Stimulated activated naive B cell treated with anti-CD40 and anti-IgM and Interleukin-4, amounts not matched to agents 10 μg/mL and 1 μg/mL and 100 μg/mL, for 72 hours (primary cell): ENCODE results near the gene SLC32A1.

ENCODE experiments used
- ATAC-seq, 2 donors: fragments of 150-1000 bp; cut with Tn5 transposase; replicated peaks; 2 replicates each; pipeline ENCODE4 v1.10.0; 2021; ENCODE audit warnings: moderate library complexity in 1 of 2
- DNase-seq: peaks from one replicate; pipeline ENCODE4 v3.0.0; 2021
- H3K27ac Mint-ChIP-seq: one replicate; pipeline ENCODE4 v1.8.0; 2022; ENCODE audit warnings: mild to moderate bottlenecking, mixed read lengths
- H3K27me3 Mint-ChIP-seq, 2 donors: one replicate each; pipeline ENCODE4 v1.8.0; 2022; ENCODE audit warnings: mixed read lengths in 2 of 2
- H3K36me3 Mint-ChIP-seq, 2 donors: one replicate each; pipeline ENCODE4 v1.8.0; 2022; ENCODE audit warnings: mixed read lengths in 2 of 2, mild to moderate bottlenecking in 1 of 2
- H3K4me1 Mint-ChIP-seq, 2 donors: one replicate each; pipeline ENCODE4 v1.8.0; 2022; ENCODE audit warnings: mixed read lengths in 2 of 2, mild to moderate bottlenecking in 1 of 2
- H3K4me3 Mint-ChIP-seq, 2 donors: one replicate each; pipeline ENCODE4 v1.8.0; 2022; ENCODE audit warnings: mild to moderate bottlenecking in 2 of 2, mixed read lengths in 2 of 2, moderate library complexity in 1 of 2
- H3K9me3 Mint-ChIP-seq, 2 donors: one replicate each; pipeline ENCODE4 v1.8.0; 2022; ENCODE audit warnings: mixed read lengths in 2 of 2, mild to moderate bottlenecking in 1 of 2

The SLC32A1 gene

DNA sequence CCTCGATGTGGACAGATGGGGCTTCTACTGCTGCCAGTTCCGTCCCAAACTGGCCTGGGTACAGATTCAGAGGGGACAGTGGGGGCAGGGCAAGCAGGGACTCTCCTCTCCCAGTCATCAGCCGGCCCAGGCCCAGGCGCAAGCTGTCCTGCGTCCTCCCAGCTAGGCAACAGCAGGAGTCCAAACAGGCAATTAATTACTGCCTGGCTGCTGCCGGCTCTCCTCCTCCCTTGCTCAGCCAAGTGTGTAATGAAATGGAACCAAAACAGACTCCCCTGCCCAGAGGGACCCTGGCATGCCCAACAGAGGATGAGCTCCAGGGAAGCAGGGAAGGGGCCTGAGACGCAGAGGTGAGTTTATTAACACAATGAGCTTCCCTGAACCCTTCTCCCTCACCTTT lies 17.8 kb upstream of the SLC32A1 start:
- Mint-ChIP-seq H3K27ac (no peak overlapping the region), H3K36me3 (no peaks in the 10 kb centered on the region)
- no peak for ATAC-seq

DNA sequence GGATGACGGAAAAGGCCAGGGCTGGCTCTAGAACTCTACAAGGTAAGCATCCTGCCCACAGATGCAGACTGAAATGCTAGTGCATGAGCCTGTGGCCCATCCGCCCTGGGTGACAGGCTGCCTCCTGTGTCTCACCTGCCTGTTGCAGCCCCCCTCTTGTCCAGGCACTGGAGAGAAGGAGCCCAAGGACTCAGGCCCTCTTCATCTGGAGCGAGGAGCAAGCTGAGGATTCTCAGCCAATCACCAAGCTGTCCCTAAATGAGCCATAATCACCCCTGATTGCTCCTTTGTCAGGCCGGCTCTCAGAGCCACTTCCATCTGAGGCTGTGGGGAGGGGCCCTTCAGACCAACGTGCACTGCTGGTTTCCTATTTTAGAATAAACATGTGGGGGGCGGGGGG lies 10.0 kb upstream of the SLC32A1 start:
- no peaks in the 10 kb centered on the region for H3K36me3 Mint-ChIP-seq

More for the DNA sequence above, 17.8 kb upstream of the SLC32A1 start:
- H3K4me3 Mint-ChIP-seq = no peak overlapping the region
- H3K9me3 Mint-ChIP-seq = peaks cover 0 to 1% of the 10 kb centered on the region in 2 donors
- no peaks in the 10 kb centered on the region for H3K4me1 Mint-ChIP-seq
- no peak for DNase-seq
- peaks cover 49 to 70% of the 10 kb centered on the region in 2 donors for H3K27me3 Mint-ChIP-seq

GRCh38 chr20:38715646-38716045 lies 8.6 kb upstream of the SLC32A1 start:
- ATAC-seq (no peak), DNase-seq (no peak)
- H3K36me3 Mint-ChIP-seq = no peaks in the 10 kb centered on the region
- H3K4me1 Mint-ChIP-seq = no peaks in the 10 kb centered on the region
- H3K27me3 Mint-ChIP-seq = peaks cover 57 to 74% of the 10 kb centered on the region in 2 donors
- no peak overlapping the region for H3K27ac Mint-ChIP-seq
- H3K9me3 Mint-ChIP-seq = peaks cover 0 to 1% of the 10 kb centered on the region in 2 donors
- no peak overlapping the region for H3K4me3 Mint-ChIP-seq

More for the DNA sequence above, 10.0 kb upstream of the SLC32A1 start:
- Mint-ChIP-seq H3K4me1 (no peaks in the 10 kb centered on the region), H3K27ac (no peak overlapping the region), H3K4me3 (no peak overlapping the region), H3K27me3 (peaks cover 53 to 72% of the 10 kb centered on the region in 2 donors), H3K9me3 (peaks cover 0 to 1% of the 10 kb centered on the region in 2 donors)
- no peak for DNase-seq
- ATAC-seq = no peak

DNA sequence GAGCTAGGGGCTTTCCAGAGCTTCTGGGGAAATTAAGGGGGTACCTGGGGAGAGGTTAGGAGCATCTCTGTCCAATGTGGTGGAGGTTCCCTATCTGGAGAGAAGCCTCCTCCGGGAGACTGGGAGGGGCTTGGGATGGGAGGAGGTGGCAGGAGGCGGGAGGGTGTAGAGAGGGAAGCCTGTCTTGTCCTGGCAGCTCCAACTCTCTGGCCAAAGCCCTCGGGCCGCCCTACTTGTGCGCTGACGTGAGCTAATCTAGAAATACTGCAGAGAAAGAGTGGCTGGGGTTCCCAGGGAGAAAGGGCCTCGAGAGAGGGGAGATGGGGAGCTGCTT lies 1.6 kb upstream of the SLC32A1 start:
- Mint-ChIP-seq H3K27ac (peak overlapping the region; percentile 21), H3K9me3 (peaks cover 0 to 4% of the 10 kb centered on the region in 2 donors), H3K4me3 (peak overlapping the region in 1 of 2 donors; percentile 73), H3K36me3 (peaks cover 9 to 13% of the 10 kb centered on the region in 2 donors), H3K27me3 (peaks cover 78 to 100% of the 10 kb centered on the region in 2 donors), H3K4me1 (peaks cover 45 to 56% of the 10 kb centered on the region in 2 donors)
- DNase-seq = no peak
- ATAC-seq = peak in 1 of 2 donors; percentile 8

DNA sequence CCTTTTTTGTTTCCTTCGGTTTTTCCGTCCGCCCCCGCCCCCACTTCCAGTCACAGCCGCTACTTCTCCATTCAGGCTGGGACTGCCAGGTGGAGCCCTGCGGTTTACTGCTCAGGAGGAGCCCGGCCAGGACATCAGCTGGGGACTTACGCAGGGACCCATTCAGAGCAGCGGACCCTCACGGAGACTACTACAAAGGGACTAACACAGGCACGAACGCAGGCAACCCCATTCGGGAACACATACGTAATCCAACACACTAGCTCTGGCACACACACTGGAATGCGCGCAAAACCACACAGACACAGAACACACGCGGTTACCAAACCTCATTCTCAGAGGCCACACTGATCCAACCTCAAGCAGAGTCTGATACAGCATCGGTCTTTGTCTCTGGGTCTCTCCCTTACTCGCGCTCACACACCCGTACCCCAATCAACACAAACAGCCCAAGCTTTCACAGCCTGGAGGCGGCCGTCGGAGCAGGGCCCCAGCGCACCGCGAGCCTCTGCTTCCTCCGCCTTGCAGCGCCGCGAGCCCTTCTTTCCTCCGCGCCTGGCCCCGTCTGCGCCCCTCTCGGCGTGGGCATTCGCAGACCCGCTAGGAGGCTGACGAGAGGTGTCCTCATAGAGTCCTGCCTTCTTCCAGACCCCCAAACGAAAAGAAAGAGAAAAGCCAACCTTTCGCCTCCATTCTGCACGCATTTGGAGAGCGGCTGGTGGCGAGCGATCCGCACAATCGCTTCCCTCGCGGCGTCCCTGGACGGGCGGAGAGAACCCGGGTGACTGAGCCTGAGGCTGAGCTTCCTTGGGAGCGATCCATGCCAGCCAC lies 1.1 kb upstream of the SLC32A1 start:
- Mint-ChIP-seq H3K4me1 (peaks cover 51 to 62% of the 10 kb centered on the region in 2 donors), H3K9me3 (peaks cover 0 to 7% of the 10 kb centered on the region in 2 donors), H3K27ac (peak overlapping the region; percentile 21), H3K27me3 (peaks cover 79 to 100% of the 10 kb centered on the region in 2 donors), H3K4me3 (peak overlapping the region; percentile 33 to 73), H3K36me3 (peaks cover 11 to 19% of the 10 kb centered on the region in 2 donors)
- DNase-seq (no peak), ATAC-seq (peak; percentile 26 to 37)

DNA sequence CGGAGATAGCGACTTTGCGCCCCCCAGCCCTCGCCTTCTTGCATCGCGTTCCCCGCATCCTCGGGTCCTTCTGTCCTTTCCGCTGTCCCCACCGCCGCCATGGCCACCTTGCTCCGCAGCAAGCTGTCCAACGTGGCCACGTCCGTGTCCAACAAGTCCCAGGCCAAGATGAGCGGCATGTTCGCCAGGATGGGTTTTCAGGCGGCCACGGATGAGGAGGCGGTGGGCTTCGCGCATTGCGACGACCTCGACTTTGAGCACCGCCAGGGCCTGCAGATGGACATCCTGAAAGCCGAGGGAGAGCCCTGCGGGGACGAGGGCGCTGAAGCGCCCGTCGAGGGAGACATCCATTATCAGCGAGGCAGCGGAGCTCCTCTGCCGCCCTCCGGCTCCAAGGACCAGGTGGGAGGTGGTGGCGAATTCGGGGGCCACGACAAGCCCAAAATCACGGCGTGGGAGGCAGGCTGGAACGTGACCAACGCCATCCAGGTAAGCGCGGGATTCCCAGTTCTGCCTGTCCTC lies 401 bp downstream of the SLC32A1 start:
- peak overlapping the region; percentile 28 to 73 for H3K4me3 Mint-ChIP-seq
- peaks cover 0 to 8% of the 10 kb centered on the region in 2 donors for H3K9me3 Mint-ChIP-seq
- H3K4me1 Mint-ChIP-seq = peaks cover 57 to 73% of the 10 kb centered on the region in 2 donors
- peak overlapping the region; percentile 77 for H3K27ac Mint-ChIP-seq
- DNase-seq = no peak
- peaks cover 16 to 19% of the 10 kb centered on the region in 2 donors for H3K36me3 Mint-ChIP-seq
- ATAC-seq = no peak
- peaks cover 83 to 99% of the 10 kb centered on the region in 2 donors for H3K27me3 Mint-ChIP-seq

DNA sequence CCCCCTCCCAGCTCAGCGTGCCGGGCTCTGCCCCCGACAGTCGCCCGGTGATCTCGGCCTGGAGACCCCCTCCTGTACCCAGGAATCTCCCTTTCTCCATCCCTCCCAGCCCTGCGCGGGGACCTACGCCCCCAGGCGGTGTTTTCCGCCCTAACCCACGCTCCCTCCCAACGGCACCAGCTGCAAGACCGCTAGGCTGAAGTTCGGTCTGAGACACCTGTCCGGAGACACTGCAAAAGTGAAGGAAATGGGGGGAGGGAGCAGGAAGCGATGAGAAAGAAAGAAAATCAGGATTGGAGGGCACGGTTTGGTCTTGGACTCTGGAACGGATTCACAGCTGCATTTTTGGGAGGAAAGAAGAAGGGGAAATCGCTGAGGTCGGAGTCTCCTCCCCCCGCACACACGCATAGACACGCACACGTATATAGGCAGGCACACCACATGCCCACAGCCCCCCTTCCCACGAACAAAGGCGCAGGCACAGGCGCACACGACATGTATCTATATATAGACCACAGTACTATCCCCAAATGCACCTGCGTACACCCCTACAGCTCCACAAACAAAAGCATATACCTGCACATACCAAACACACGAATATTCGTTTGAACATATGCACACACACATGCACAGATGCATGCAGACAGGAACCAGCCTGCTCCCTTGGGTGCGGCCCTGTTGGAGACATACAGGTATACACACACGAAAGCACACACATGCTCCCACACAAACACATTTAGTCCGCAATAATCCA lies 1.0 kb downstream of the SLC32A1 start:
- ATAC-seq (no peak), DNase-seq (no peak)
- Mint-ChIP-seq H3K4me1 (peaks cover 61 to 79% of the 10 kb centered on the region in 2 donors), H3K4me3 (peak overlapping the region; percentile 61 to 71), H3K9me3 (peaks cover 0 to 8% of the 10 kb centered on the region in 2 donors), H3K27ac (peak overlapping the region; percentile 82), H3K27me3 (peaks cover 87 to 99% of the 10 kb centered on the region in 2 donors), H3K36me3 (peaks cover 16 to 19% of the 10 kb centered on the region in 2 donors)

- H3K27ac Mint-ChIP-seq = peak overlapping the region; percentile 94
- peaks cover 68 to 88% of the 10 kb centered on the region in 2 donors for H3K4me1 Mint-ChIP-seq
- DNase-seq = no peak
These were observed 1.9 kb downstream of the SLC32A1 start for GRCh38 chr20:38725931-38726803.

GRCh38 chr20:38726804-38727606 lies 2.7 kb downstream of the SLC32A1 start:
- DNase-seq (peak; percentile 52), ATAC-seq (peak; percentile 39 to 52)
- peak overlapping the region; percentile 56 to 68 for H3K4me3 Mint-ChIP-seq
- H3K4me1 Mint-ChIP-seq = peaks cover 73 to 96% of the 10 kb centered on the region in 2 donors
- peak overlapping the region; percentile 94 for H3K27ac Mint-ChIP-seq
- H3K36me3 Mint-ChIP-seq = peaks cover 16 to 19% of the 10 kb centered on the region in 2 donors
- H3K27me3 Mint-ChIP-seq = peaks cover 87 to 99% of the 10 kb centered on the region in 2 donors
- H3K9me3 Mint-ChIP-seq = peaks cover 0 to 8% of the 10 kb centered on the region in 2 donors

More at GRCh38 chr20:38725931-38726803, 1.9 kb downstream of the SLC32A1 start:
- peaks cover 0 to 8% of the 10 kb centered on the region in 2 donors for H3K9me3 Mint-ChIP-seq
- peak; percentile 49 to 51 for ATAC-seq
- H3K36me3 Mint-ChIP-seq = peaks cover 16 to 19% of the 10 kb centered on the region in 2 donors
- H3K27me3 Mint-ChIP-seq = peaks cover 87 to 99% of the 10 kb centered on the region in 2 donors
- H3K4me3 Mint-ChIP-seq = peak overlapping the region; percentile 61 to 71

DNA sequence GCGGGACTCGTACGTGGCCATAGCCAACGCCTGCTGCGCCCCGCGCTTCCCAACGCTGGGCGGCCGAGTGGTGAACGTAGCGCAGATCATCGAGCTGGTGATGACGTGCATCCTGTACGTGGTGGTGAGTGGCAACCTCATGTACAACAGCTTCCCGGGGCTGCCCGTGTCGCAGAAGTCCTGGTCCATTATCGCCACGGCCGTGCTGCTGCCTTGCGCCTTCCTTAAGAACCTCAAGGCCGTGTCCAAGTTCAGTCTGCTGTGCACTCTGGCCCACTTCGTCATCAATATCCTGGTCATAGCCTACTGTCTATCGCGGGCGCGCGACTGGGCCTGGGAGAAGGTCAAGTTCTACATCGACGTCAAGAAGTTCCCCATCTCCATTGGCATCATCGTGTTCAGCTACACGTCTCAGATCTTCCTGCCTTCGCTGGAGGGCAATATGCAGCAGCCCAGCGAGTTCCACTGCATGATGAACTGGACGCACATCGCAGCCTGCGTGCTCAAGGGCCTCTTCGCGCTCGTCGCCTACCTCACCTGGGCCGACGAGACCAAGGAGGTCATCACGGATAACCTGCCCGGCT lies 3.4 kb downstream of the SLC32A1 start:
- Mint-ChIP-seq H3K4me3 (peak overlapping the region; percentile 65 to 68), H3K27me3 (peaks cover 87 to 99% of the 10 kb centered on the region in 2 donors), H3K27ac (peak overlapping the region; percentile 94), H3K36me3 (peaks cover 16 to 19% of the 10 kb centered on the region in 2 donors), H3K4me1 (peaks cover 68 to 89% of the 10 kb centered on the region in 2 donors), H3K9me3 (peaks cover 0 to 8% of the 10 kb centered on the region in 2 donors)
- no peak for DNase-seq
- no peak for ATAC-seq

DNA sequence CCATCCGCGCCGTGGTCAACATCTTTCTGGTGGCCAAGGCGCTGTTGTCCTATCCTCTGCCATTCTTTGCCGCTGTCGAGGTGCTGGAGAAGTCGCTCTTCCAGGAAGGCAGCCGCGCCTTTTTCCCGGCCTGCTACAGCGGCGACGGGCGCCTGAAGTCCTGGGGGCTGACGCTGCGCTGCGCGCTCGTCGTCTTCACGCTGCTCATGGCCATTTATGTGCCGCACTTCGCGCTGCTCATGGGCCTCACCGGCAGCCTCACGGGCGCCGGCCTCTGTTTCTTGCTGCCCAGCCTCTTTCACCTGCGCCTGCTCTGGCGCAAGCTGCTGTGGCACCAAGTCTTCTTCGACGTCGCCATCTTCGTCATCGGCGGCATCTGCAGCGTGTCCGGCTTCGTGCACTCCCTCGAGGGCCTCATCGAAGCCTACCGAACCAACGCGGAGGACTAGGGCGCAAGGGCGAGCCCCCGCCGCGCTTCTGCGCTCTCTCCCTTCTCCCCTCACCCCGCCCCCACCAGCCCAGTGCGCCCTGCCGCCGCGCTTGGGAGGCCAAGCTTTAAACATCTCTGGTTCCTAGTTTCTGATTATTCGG lies 4.0 kb downstream of the SLC32A1 start:
- DNase-seq = no peak
- peak overlapping the region; percentile 65 to 68 for H3K4me3 Mint-ChIP-seq
- H3K27ac Mint-ChIP-seq = peak overlapping the region; percentile 94
- peaks cover 62 to 83% of the 10 kb centered on the region in 2 donors for H3K4me1 Mint-ChIP-seq
- no peak for ATAC-seq
- H3K27me3 Mint-ChIP-seq = peaks cover 87 to 99% of the 10 kb centered on the region in 2 donors
- peaks cover 16 to 19% of the 10 kb centered on the region in 2 donors for H3K36me3 Mint-ChIP-seq
- H3K9me3 Mint-ChIP-seq = peaks cover 0 to 8% of the 10 kb centered on the region in 2 donors
